OCI-LY3 (cell line): ENCODE measurements around the gene GMEB1.

Experiments used
- EZH2phosphoT487 ChIP-seq: fragments of 200-600 bp; shearing (Covaris generic); IDR thresholded peaks from 2 replicates; pipeline ENCODE4 v1.6.1; 2018; ENCODE audit warnings: antibody characterized with exemption, mixed run types, low read depth
- TF ChIP-seq, protein P1 (sequence below): fragments of 200-600, 300-600 bp; sonication (generic); IDR thresholded peaks from 2 replicates; pipeline ENCODE4 v1.5.1; 2014; ENCODE audit warnings: antibody characterized with exemption, low read length, low read depth

DNA sequence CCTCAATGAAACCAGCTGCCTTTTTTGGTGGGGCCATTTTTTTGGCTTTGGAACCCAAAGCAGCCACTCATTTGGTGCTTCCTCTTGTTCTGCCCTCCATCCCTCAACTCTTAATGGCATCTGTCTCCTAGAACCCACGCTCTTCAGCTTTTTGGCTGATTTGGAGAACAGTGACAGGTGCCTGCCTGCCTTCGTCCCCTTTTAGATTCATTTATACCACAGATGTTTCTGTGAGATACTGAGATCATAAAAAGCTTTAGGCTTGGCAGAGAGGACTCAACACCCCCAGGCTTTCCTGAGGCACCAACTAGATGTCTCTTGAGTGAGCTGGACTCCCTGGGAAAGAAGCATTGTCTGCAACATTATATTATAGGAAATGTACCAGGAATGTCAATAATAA lies 47.8 kb downstream of the GMEB1 start:
- no peak for TF ChIP-seq EZH2phosphoT487
- TF ChIP-seq, protein P1, sequence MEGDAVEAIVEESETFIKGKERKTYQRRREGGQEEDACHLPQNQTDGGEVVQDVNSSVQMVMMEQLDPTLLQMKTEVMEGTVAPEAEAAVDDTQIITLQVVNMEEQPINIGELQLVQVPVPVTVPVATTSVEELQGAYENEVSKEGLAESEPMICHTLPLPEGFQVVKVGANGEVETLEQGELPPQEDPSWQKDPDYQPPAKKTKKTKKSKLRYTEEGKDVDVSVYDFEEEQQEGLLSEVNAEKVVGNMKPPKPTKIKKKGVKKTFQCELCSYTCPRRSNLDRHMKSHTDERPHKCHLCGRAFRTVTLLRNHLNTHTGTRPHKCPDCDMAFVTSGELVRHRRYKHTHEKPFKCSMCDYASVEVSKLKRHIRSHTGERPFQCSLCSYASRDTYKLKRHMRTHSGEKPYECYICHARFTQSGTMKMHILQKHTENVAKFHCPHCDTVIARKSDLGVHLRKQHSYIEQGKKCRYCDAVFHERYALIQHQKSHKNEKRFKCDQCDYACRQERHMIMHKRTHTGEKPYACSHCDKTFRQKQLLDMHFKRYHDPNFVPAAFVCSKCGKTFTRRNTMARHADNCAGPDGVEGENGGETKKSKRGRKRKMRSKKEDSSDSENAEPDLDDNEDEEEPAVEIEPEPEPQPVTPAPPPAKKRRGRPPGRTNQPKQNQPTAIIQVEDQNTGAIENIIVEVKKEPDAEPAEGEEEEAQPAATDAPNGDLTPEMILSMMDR = no peak
